Right cardiac atrium (tissue), 5 donors: ENCODE results near the gene PLEKHA6. TPM values are rescaled to one million over a fixed set of nuclear protein-coding genes. Genes with fewer than 3 reads are reported as not detected.

Source experiments
- ATAC-seq, 2 donors: fragments of 200-7000 bp; cut with Tn5 transposase; one replicate each; pipeline versions ENCODE4 v1.8.0 to v1.9.1; 2020; ENCODE audit warnings: moderate library complexity in 2 of 2, mild to moderate bottlenecking in 1 of 2
- DNase-seq, 3 donors: peaks; one replicate each; pipeline ENCODE4 v3.0.0-alpha.2; 2020
- H3K27ac ChIP-seq: one replicate; pipeline ENCODE4 v1.5.1; 2013; ENCODE audit warnings: mild to moderate bottlenecking, low read length, control low read depth, moderate library complexity
- H3K27me3 ChIP-seq: one replicate; pipeline ENCODE4 v1.6.1; 2013; ENCODE audit not compliant: control insufficient read depth, insufficient read depth
- H3K4me1 ChIP-seq: one replicate; pipeline ENCODE4 v1.6.1; 2013; ENCODE audit warnings: low read length; ENCODE audit not compliant: control insufficient read depth, insufficient read depth
- H3K4me3 ChIP-seq: one replicate; pipeline ENCODE4 v1.5.1; 2013; ENCODE audit warnings: low read length, control low read depth
- H3K9me3 ChIP-seq: one replicate; pipeline ENCODE4 v1.6.1; 2013; ENCODE audit warnings: low read length; ENCODE audit not compliant: control insufficient read depth
- WGBS: extraction: QIAGEN DNeasy Blood & Tissue Kit; methylation state at CpG from one replicate; pipeline ENCODE4 v1.1.7; 2013; 5-methylcytosine and 5-hydroxymethylcytosine counted together
- intact Hi-C, 4 donors: fragments of 100-400 bp; cut with DNase I; formaldehyde crosslinking; loops; one replicate each; pipeline versions ENCODE4 v1.11.0 to v1.14.0; 2022 to 2023
- polyA plus RNA-seq: library from polyadenylated mRNA; stranded (reverse); fragments of 200-250 nt; gene quantifications from one replicate; pipeline ENCODE4 v1.2.3, GENCODE V29; 2013
- total RNA-seq, 4 donors: library from RNA; stranded (reverse); fragmentation: NEBNext Ultra II Directional; extraction: Animal tissue kit (Norgen Biotek cat#: 25700); gene quantifications; one replicate each; pipeline ENCODE4 v1.2.1, GENCODE V29; 2021
- donor health status: healthy with polysubstance abuse.
- donor health status: DM: no; HTN: yes; CAD: no.
- donor health status: DM: no; HTN: no; CAD: no.
- donor health status: DM: no; HTN: yes; CAD: no; lungs with severe emphysema.
- donor health status: DM: yes; HTN: yes; CAD: no.

Gene PLEKHA6
- total and polyA plus RNA-seq, 5 donors = 17.7 to 55.4 (median 28.9) TPM

DNA sequence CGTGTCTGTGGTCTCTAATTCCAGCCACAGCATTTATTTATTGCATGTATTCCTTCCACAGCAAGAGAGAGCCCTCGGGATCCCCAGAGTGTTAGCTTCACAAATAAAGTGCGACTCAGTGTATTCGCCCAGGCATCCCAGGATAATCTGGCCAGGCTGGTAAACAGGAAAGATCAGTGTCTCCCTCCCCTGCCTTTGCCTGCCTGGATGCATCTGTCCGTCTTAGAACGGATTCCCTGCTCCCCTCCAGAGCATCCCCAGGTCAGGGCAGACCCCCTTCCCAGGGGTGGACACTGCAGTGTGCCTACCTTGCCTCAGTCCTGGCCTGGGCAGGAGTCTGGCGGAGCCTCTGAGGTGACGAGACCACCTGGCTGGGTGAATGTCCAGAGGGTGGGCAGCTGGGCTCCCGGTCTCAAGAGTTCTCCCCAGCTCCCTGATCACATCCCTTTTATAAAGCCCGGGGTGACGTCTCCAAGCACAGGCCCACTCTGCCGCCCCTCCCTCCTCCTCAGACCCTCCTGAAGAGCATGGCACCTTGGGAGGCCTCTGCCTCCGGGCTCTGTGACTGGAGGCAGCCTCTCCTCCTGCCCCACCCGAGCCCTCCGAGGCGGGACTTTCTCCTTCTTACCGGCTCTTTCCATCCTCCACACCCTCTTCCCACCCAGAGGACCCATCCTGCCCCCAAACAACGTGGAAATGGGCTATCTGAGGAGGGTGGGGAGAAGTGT, 163.5 kb downstream of the PLEKHA6 start, which contains the start of gene KISS1:
TSS of gene KISS1 (minus strand) at position 424 of the 728 bp plus-strand sequence. CDS start 3,615 bp downstream, outside the sequence.
- intact Hi-C loops = no loop called here
- WGBS = 59% methylated on average over 18 of the region's 18 CpGs

GRCh38 chr1:204194771-204195170, 165.0 kb downstream of the PLEKHA6 start:
- DNase-seq (no peak), ATAC-seq (no peak)
- H3K27ac ChIP-seq = no peak overlapping the region
- H3K4me1 ChIP-seq = no peaks in the 10 kb centered on the region
- no peaks in the 10 kb centered on the region for H3K9me3 ChIP-seq
- no peaks in the 10 kb centered on the region for H3K27me3 ChIP-seq
- intact Hi-C loops = no loop called here
- WGBS = 68% methylated on average over 7 of the region's 7 CpGs
- no peak overlapping the region for H3K4me3 ChIP-seq

More for the DNA sequence above, 163.5 kb downstream of the PLEKHA6 start, which contains the start of gene KISS1:
- Histone ChIP-seq H3K27me3 (no peaks in the 10 kb centered on the region), H3K9me3 (no peaks in the 10 kb centered on the region), H3K4me1 (no peaks in the 10 kb centered on the region), H3K4me3 (no peak within 1 kb of the TSS), H3K27ac (no peak within 1 kb of the TSS)
- ATAC-seq (no peak), DNase-seq (no peak)

GRCh38 chr1:204194080-204194479, 165.6 kb downstream of the PLEKHA6 start:
- DNase-seq (no peak), ATAC-seq (no peak)
- intact Hi-C loops = no loop called here
- no peaks in the 10 kb centered on the region for H3K9me3 ChIP-seq
- no peaks in the 10 kb centered on the region for H3K27me3 ChIP-seq
- no peak overlapping the region for H3K27ac ChIP-seq
- H3K4me1 ChIP-seq = no peaks in the 10 kb centered on the region
- WGBS = 90% methylated on average over 2 of the region's 2 CpGs
- H3K4me3 ChIP-seq = no peak overlapping the region

DNA sequence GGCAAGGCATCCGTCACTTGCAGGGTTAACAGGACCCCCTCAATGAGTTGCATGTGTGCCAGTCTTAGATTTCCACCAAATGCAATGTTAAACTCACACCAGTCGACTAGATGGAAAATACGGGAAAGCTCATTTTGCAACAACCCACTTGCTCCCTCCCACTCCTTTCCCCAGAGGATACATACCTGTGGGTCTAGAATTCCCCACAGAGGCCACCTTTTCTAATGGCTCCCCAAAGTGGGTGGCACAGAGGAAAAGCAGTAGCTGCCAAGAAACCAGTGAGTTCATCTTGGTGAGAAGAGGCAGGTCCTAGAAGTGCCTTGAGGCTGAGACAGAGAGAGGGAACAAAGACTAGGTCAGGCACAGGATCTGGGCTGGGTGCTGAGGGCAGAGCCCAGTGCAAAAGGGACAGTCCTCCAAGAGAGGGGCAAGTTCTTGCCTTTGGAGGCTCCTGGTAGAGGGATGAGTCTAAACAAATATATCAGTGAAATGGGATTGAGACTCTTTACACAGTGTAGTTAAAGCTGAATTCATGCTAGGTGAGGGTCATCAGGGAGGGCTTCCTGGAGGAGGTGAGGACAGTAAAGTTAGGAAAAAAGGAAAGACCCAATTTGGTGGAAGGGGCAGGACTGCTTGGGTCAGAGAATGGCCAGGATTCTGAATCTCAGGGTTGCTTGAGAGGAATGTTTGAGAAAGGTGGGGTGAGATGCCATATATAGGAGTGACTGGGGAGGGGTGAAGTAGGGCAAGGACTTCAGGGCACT, 167.0 kb downstream of the PLEKHA6 start:
- no peak for ATAC-seq
- Histone ChIP-seq H3K4me3 (no peak overlapping the region), H3K4me1 (no peaks in the 10 kb centered on the region), H3K9me3 (no peaks in the 10 kb centered on the region), H3K27me3 (no peaks in the 10 kb centered on the region), H3K27ac (no peak overlapping the region)
- DNase-seq = no peak
- WGBS = 78% methylated on average over 3 of the region's 3 CpGs
- intact Hi-C loops = no loop called here

GRCh38 chr1:204192046-204192445, 167.7 kb downstream of the PLEKHA6 start:
- Histone ChIP-seq H3K27ac (no peak overlapping the region), H3K4me1 (no peaks in the 10 kb centered on the region), H3K9me3 (no peaks in the 10 kb centered on the region), H3K27me3 (no peaks in the 10 kb centered on the region), H3K4me3 (no peak overlapping the region)
- intact Hi-C loops = no loop called here
- DNase-seq = no peak
- no peak for ATAC-seq
- WGBS = 93% methylated on average over 2 of the region's 2 CpGs

- ATAC-seq (no peak), DNase-seq (no peak)
- WGBS = 78% methylated on average over 7 of the region's 7 CpGs
- intact Hi-C loops = no loop called here
- Histone ChIP-seq H3K4me3 (no peak overlapping the region), H3K4me1 (no peaks in the 10 kb centered on the region), H3K9me3 (no peaks in the 10 kb centered on the region), H3K27me3 (no peaks in the 10 kb centered on the region), H3K27ac (no peak overlapping the region)
Observed at GRCh38 chr1:204191456-204191855, 168.3 kb downstream of the PLEKHA6 start.

DNA sequence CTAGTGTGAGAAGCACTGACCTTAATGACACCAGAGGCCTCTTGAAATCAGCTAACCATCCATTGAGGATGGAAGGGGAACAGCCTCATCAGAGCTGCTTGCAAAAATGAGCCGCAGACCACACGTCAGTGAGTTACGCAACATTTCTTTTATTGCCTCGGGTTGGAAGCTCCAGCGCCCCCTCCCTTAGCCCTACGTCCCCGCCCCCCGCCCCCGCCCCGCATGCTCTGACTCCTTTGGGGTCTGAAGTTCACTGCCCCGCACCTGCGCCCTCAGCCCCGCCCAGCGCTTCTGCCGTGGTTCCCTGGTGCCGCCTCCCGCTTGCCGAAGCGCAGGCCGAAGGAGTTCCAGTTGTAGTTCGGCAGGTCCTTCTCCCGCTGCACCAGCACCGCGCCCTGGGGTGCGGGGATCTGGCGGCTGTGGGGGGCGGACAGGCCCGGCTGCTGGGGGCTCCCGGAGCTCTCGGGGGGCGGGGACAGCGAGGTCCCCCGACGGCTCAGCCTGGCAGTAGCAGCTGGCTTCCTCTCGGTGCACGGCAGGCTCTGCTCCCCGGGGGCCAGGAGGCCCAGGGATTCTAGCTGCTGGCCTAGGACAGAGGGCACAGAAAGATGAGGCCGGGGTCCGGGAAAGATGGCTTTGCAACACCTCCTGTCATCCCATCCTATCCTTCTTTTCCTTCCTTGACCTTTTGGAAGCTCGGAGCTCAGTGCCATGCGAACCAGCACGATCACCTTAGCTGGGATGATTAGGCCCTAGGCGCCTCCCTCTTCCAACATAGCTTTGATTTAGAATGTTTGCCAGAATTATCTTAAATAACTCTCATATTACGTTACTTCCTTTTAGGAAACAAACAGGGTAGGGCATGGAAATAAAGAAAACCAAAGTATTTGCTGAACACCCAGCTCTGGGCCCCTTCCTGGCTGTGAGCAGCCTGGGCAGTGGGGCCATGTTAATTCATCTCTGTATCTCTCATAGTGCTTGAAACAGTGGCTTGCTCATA, 169.2 kb downstream of the PLEKHA6 start:
- peak; percentile 28 to 43 for ATAC-seq
- DNase-seq = peak; percentile 28 to 69 (median 52)
- Histone ChIP-seq H3K27me3 (no peaks in the 10 kb centered on the region), H3K4me1 (no peaks in the 10 kb centered on the region), H3K9me3 (no peaks in the 10 kb centered on the region), H3K4me3 (peak overlapping the region; percentile 18), H3K27ac (no peak overlapping the region)
- intact Hi-C loops = no loop called here
- whole genome bisulfite sequencing = 22% methylated on average over 44 of the region's 44 CpGs

- 65% methylated on average over 11 of the region's 11 CpGs for WGBS
- Histone ChIP-seq H3K27me3 (no peaks in the 10 kb centered on the region), H3K27ac (no peak overlapping the region), H3K4me1 (no peaks in the 10 kb centered on the region), H3K9me3 (no peaks in the 10 kb centered on the region), H3K4me3 (no peak overlapping the region)
- intact Hi-C loops = no loop called here
- DNase-seq = no peak
- no peak for ATAC-seq
Observed at GRCh38 chr1:204188959-204189639, 170.6 kb downstream of the PLEKHA6 start.

DNA sequence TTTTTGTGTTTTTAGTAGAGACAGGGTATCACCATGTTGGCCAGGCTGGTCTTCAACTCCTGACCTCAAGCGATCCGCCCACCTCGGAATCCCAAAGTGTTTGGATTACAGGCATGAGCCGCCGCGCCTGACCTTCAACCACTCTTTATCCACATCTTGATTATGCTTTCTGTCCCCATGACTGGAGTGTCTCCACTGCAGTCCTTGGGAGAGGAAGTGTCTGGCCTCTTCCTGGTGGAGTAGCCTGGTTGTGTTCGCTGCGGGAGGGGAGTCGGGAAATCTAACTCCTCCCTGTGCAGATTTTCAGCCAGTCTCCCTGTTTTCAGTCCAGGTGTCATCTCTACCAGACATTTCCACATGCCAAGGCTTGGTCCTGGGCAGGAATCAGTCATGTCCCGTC, 173.1 kb downstream of the PLEKHA6 start:
- Histone ChIP-seq H3K27ac (no peak overlapping the region), H3K4me3 (no peak overlapping the region), H3K9me3 (no peaks in the 10 kb centered on the region), H3K4me1 (no peaks in the 10 kb centered on the region), H3K27me3 (no peaks in the 10 kb centered on the region)
- DNase-seq (no peak), ATAC-seq (no peak)
- 59% methylated on average over 10 of the region's 10 CpGs for WGBS
- intact Hi-C loops = no loop called here

DNA sequence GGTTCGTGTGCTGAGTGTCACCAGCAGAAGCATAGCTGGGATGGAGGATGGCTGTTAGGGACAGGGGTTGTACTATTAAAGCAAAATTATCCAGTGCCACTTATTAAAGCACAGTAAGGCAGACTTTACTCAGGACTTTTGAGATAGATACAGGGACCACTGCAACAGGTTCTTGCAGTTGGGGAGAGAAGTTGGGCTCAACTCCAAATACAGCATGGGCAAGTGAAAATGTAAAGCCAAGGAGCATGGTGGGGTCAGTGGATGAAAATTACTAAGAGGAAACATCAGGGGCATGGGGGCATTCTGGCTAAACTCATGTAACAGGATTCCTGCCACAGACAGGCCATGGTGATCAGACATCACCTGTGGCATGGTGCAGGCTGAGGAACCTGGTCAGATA, 178.6 kb downstream of the PLEKHA6 start:
- intact Hi-C loops = no loop called here
- WGBS = 63% methylated on average over 1 of the region's 1 CpG
- Histone ChIP-seq H3K27me3 (no peaks in the 10 kb centered on the region), H3K4me1 (no peaks in the 10 kb centered on the region), H3K27ac (no peak overlapping the region), H3K9me3 (no peaks in the 10 kb centered on the region), H3K4me3 (no peak overlapping the region)
- ATAC-seq = no peak
- DNase-seq = no peak
